Measurements from ENCODE around the gene ELMO1. TPM values are rescaled to one million over a fixed set of nuclear protein-coding genes. Genes with fewer than 3 reads are reported as not detected.

Gene ELMO1
- total and polyA plus RNA-seq, 4 donors, result 6.7 to 51.5 (median 14.8) TPM

GRCh38 chr7:36985316-36985715 lies 463.3 kb downstream of the ELMO1 start:
- Histone ChIP-seq H3K27ac (ENCODE audit: low read depth in 1 of 2, low read length in 2 of 2) (no peak overlapping the region), H3K36me3 (ENCODE audit: control insufficient read depth in 4 of 4, insufficient read depth in 3 of 4, low read depth in 1 of 4, low read length in 3 of 4) (no peaks in the 10 kb centered on the region), H3K9ac (ENCODE audit: low read depth in 1 of 2, low read length in 2 of 2) (no peak overlapping the region), H3K9me3 (ENCODE audit: control insufficient read depth in 4 of 4, low read length in 3 of 4) (no peaks in the 10 kb centered on the region), H3K4me3 (ENCODE audit: low read depth in 1 of 3, low read length in 3 of 3) (no peak overlapping the region), H3K27me3 (ENCODE audit: control insufficient read depth in 4 of 4, insufficient read depth in 4 of 4, low read length in 3 of 4) (no peaks in the 10 kb centered on the region), H3K4me1 (ENCODE audit: control insufficient read depth in 4 of 4, insufficient read depth in 4 of 4, low read length in 3 of 4) (peaks cover 0 to 11% (median 6%) of the 10 kb centered on the region in 4 donors)
- TF ChIP-seq FOXA2 (IDR thresholded peaks at IDR 0.05) (no peak), FOXA1 (IDR thresholded peaks at IDR 0.05) (no peak), SP1 (IDR thresholded peaks at IDR 0.05) (no peak), RXRA (IDR thresholded peaks at IDR 0.05) (no peak)
- DNase-seq (ENCODE audit: low spot score), result no peak
- WGBS, result 85% methylated on average over 5 of the region's 5 CpGs

GRCh38 chr7:36984710-36985312 lies 463.9 kb downstream of the ELMO1 start:
- WGBS, result 80% methylated on average over 6 of the region's 6 CpGs
- H3K9ac ChIP-seq (ENCODE audit: low read depth in 1 of 2, low read length in 2 of 2), result no peak overlapping the region
- no peak overlapping the region for H3K27ac ChIP-seq (ENCODE audit: low read depth in 1 of 2, low read length in 2 of 2)
- no peaks in the 10 kb centered on the region for H3K27me3 ChIP-seq (ENCODE audit: control insufficient read depth in 4 of 4, insufficient read depth in 4 of 4, low read length in 3 of 4)
- no peaks in the 10 kb centered on the region for H3K9me3 ChIP-seq (ENCODE audit: control insufficient read depth in 4 of 4, low read length in 3 of 4)
- DNase-seq (ENCODE audit: low spot score), result no peak
- H3K36me3 ChIP-seq (ENCODE audit: control insufficient read depth in 4 of 4, insufficient read depth in 3 of 4, low read depth in 1 of 4, low read length in 3 of 4), result no peaks in the 10 kb centered on the region
- H3K4me1 ChIP-seq (ENCODE audit: control insufficient read depth in 4 of 4, insufficient read depth in 4 of 4, low read length in 3 of 4), result peaks cover 0 to 11% (median 6%) of the 10 kb centered on the region in 4 donors
- no peak overlapping the region for H3K4me3 ChIP-seq (ENCODE audit: low read depth in 1 of 3, low read length in 3 of 3)
- TF ChIP-seq FOXA1 (IDR thresholded peaks at IDR 0.05), result no peak
- TF ChIP-seq MAX (IDR thresholded peaks at IDR 0.05), result no peak
- no peak for TF ChIP-seq NR2F2 (IDR thresholded peaks at IDR 0.05)
- no peak for TF ChIP-seq CTCF (IDR thresholded peaks at IDR 0.05; ENCODE audit: low read depth, low read length, missing input control)
- TF ChIP-seq EGR1 (IDR thresholded peaks at IDR 0.05; ENCODE audit: low read depth in 2 of 2), result no peak
- TF ChIP-seq YY1 (IDR thresholded peaks at IDR 0.05), result no peak
- no peak for TF ChIP-seq ZBTB33 (IDR thresholded peaks at IDR 0.05)
- TF ChIP-seq HNF4G (IDR thresholded peaks at IDR 0.05), result no peak
- no peak for TF ChIP-seq SP1 (IDR thresholded peaks at IDR 0.05)
- no peak for TF ChIP-seq FOXA2 (IDR thresholded peaks at IDR 0.05)
- no peak for TF ChIP-seq JUND (IDR thresholded peaks at IDR 0.05)
- TF ChIP-seq HNF4A (conservative IDR thresholded peaks at IDR 0.05), result no peak
- no peak for TF ChIP-seq TAF1 (conservative IDR thresholded peaks at IDR 0.05)
- no peak for TF ChIP-seq RAD21 (IDR thresholded peaks at IDR 0.05)
- no peak for TF ChIP-seq RXRA (IDR thresholded peaks at IDR 0.05)
- no peak for TF ChIP-seq ATF3 (IDR thresholded peaks at IDR 0.05)
- TF ChIP-seq REST (IDR thresholded peaks at IDR 0.05), result no peak
- no peak for TF ChIP-seq GABPA (IDR thresholded peaks at IDR 0.05 in 1 of 2, conservative IDR thresholded peaks at IDR 0.05 in 1 of 2)

All from liver (tissue), 9 donors.